ENCODE data around the gene PCMTD2. TPM values are rescaled to one million over a fixed set of nuclear protein-coding genes. Genes with fewer than 3 reads are reported as not detected.

The PCMTD2 gene
- total and polyA plus RNA-seq, 2 of the 13 experiments (the other 11 are each of a cell fraction or from before 2014, with no cell fraction given): 47.0 to 76.9 TPM

DNA sequence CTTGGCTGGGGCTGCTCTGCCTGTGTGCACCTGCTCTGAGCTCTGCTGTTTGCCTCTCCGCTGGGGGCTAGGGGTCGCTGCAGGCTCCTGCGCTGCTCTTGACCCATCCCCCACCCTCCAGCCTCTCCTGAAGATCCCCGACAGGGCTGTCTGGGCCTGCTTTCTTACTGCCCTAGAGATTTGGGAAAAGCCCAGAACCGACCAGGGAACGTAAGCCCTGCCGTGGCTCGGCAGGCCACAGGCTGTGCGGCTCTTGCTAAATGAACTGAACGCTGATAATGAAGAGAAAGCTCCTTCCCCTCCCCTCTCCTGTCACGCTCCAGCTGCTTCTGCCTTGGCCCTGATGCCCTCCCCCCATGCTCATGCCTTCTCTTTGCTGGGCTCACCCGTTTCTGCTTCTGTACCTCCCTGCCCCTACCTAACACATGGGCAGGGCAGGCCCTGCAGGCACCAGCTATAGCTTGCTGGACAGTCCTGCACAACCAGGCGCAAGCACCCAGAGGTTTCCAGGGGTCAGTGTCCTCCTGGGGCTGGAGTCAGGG lies 32.0 kb upstream of the PCMTD2 start (continued):
- peak; percentile 32 for TF ChIP-seq ASH2L (IDR thresholded peaks at IDR 0.05; ENCODE audit: insufficient read length, low read depth, low read length)
- 0 out of 2 replicates have a peak, but pooled peaks have one; percentile 22 for TF ChIP-seq ZFP41 (CRISPR knock-in tag; IDR thresholded peaks at IDR 0.05; ENCODE audit: borderline replicate concordance)
- TF ChIP-seq ZMYM4 (CRISPR knock-in tag; IDR thresholded peaks at IDR 0.05): 0 out of 2 replicates have a peak, but pooled peaks have one; percentile 42
- TF ChIP-seq SNAI1 (CRISPR knock-in tag; IDR thresholded peaks at IDR 0.05; ENCODE audit: borderline replicate concordance): peak; percentile 47; the same call in 1 of the 2 replicates
- TF ChIP-seq, protein P1, sequence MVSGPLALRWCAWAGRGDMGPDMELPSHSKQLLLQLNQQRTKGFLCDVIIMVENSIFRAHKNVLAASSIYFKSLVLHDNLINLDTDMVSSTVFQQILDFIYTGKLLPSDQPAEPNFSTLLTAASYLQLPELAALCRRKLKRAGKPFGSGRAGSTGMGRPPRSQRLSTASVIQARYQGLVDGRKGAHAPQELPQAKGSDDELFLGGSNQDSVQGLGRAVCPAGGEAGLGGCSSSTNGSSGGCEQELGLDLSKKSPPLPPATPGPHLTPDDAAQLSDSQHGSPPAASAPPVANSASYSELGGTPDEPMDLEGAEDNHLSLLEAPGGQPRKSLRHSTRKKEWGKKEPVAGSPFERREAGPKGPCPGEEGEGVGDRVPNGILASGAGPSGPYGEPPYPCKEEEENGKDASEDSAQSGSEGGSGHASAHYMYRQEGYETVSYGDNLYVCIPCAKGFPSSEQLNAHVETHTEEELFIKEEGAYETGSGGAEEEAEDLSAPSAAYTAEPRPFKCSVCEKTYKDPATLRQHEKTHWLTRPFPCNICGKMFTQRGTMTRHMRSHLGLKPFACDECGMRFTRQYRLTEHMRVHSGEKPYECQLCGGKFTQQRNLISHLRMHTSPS (CRISPR knock-in tag; IDR thresholded peaks at IDR 0.05; ENCODE audit: low read depth): 0 out of 2 replicates have a peak, but pooled peaks have one; percentile 68
- TF ChIP-seq EP300 (IDR thresholded peaks at IDR 0.05; ENCODE audit: low read depth in 2 of 2, low read length in 2 of 2): peak in 1 of 2 experiments; percentile 30; a peak in 1 of 4 replicates
- no peak for TF ChIP-seq EP300 (CRISPR knock-in tag; IDR thresholded peaks at IDR 0.05; ENCODE audit: borderline replicate concordance)
- TF ChIP-seq ZNF776 (CRISPR knock-in tag; IDR thresholded peaks at IDR 0.05): 0 out of 2 replicates have a peak, but pooled peaks have one; percentile 7
- 0 out of 2 replicates have a peak, but pooled peaks have one; percentile 38 for TF ChIP-seq SIX4 (CRISPR knock-in tag; IDR thresholded peaks at IDR 0.05)
- no peak for TF ChIP-seq SP1 (IDR thresholded peaks at IDR 0.05)
- TF ChIP-seq SP1 (CRISPR knock-in tag; IDR thresholded peaks at IDR 0.05): 0 out of 2 replicates have a peak, but pooled peaks have one; percentile 23
- peak; percentile 58 for TF ChIP-seq SMC3 (IDR thresholded peaks at IDR 0.05; ENCODE audit: low read length)
- TF ChIP-seq, protein P2, sequence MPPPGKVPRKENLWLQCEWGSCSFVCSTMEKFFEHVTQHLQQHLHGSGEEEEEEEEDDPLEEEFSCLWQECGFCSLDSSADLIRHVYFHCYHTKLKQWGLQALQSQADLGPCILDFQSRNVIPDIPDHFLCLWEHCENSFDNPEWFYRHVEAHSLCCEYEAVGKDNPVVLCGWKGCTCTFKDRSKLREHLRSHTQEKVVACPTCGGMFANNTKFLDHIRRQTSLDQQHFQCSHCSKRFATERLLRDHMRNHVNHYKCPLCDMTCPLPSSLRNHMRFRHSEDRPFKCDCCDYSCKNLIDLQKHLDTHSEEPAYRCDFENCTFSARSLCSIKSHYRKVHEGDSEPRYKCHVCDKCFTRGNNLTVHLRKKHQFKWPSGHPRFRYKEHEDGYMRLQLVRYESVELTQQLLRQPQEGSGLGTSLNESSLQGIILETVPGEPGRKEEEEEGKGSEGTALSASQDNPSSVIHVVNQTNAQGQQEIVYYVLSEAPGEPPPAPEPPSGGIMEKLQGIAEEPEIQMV (CRISPR knock-in tag; IDR thresholded peaks at IDR 0.05; ENCODE audit: low read depth): 0 out of 2 replicates have a peak, but pooled peaks have one; percentile 62
- TF ChIP-seq, protein P3, sequence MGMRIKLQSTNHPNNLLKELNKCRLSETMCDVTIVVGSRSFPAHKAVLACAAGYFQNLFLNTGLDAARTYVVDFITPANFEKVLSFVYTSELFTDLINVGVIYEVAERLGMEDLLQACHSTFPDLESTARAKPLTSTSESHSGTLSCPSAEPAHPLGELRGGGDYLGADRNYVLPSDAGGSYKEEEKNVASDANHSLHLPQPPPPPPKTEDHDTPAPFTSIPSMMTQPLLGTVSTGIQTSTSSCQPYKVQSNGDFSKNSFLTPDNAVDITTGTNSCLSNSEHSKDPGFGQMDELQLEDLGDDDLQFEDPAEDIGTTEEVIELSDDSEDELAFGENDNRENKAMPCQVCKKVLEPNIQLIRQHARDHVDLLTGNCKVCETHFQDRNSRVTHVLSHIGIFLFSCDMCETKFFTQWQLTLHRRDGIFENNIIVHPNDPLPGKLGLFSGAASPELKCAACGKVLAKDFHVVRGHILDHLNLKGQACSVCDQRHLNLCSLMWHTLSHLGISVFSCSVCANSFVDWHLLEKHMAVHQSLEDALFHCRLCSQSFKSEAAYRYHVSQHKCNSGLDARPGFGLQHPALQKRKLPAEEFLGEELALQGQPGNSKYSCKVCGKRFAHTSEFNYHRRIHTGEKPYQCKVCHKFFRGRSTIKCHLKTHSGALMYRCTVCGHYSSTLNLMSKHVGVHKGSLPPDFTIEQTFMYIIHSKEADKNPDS (CRISPR knock-in tag; IDR thresholded peaks at IDR 0.05): 0 out of 2 replicates have a peak, but pooled peaks have one; percentile 47
- TF ChIP-seq ZFX (CRISPR knock-in tag; IDR thresholded peaks at IDR 0.05; ENCODE audit: low read depth): peak; percentile 63
- peak; percentile 35; the same call in 1 of the 2 replicates for TF ChIP-seq HDAC1 (CRISPR knock-in tag; IDR thresholded peaks at IDR 0.05)
- TF ChIP-seq PPARG (CRISPR knock-in tag; conservative IDR thresholded peaks at IDR 0.05): peak; percentile 34; the same call in 1 of the 2 replicates
- TF ChIP-seq BCL6 (CRISPR knock-in tag; IDR thresholded peaks at IDR 0.05): peak; percentile 61; the same call in 1 of the 2 replicates
- TF ChIP-seq SAP130 (CRISPR knock-in tag; IDR thresholded peaks at IDR 0.05; ENCODE audit: low read depth): peak; percentile 27; the same call in 1 of the 2 replicates
- no peak for TF ChIP-seq KDM1A (CRISPR knock-in tag; IDR thresholded peaks at IDR 0.05)
- peak; percentile 73 for TF ChIP-seq PHF5A (CRISPR knock-in tag; IDR thresholded peaks at IDR 0.05; ENCODE audit: low read depth, unreplicated experiment)
- TF ChIP-seq, protein P4, sequence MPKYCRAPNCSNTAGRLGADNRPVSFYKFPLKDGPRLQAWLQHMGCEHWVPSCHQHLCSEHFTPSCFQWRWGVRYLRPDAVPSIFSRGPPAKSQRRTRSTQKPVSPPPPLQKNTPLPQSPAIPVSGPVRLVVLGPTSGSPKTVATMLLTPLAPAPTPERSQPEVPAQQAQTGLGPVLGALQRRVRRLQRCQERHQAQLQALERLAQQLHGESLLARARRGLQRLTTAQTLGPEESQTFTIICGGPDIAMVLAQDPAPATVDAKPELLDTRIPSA (CRISPR knock-in tag; IDR thresholded peaks at IDR 0.05; ENCODE audit: borderline replicate concordance): no peak
